Prostate gland (tissue), 2 donors: ENCODE results near the gene KLF13. TPM values are rescaled to one million over a fixed set of nuclear protein-coding genes. Genes with fewer than 3 reads are reported as not detected.

Experiments
- DNase-seq: peaks from one replicate; pipeline ENCODE4 v3.0.0-alpha.2; 2019; ENCODE audit warnings: low spot score
- H3K27ac ChIP-seq, 2 donors: fragments of 200-600 bp; sonication (generic); 2 replicates each; pipeline ENCODE4 v1.5.1; 2017 to 2019
- H3K27me3 ChIP-seq: fragments of 200-600 bp; sonication (generic); replicated peaks from 2 replicates; pipeline ENCODE4 v1.5.1; 2019; ENCODE audit not compliant: insufficient read depth
- H3K36me3 ChIP-seq, 2 donors: fragments of 200-600 bp; sonication (generic); 1 replicate in 1 of 2; 2 replicates in 1 of 2; pipeline versions ENCODE4 v1.5.1 to v1.8.1; 2017 to 2019
- H3K4me1 ChIP-seq: fragments of 200-600 bp; sonication (generic); replicated peaks from 2 replicates; pipeline ENCODE4 v1.5.1; 2019
- H3K4me3 ChIP-seq, 2 donors: fragments of 200-600 bp; sonication (generic); 2 replicates each; pipeline ENCODE4 v1.5.1; 2017 to 2019
- H3K9me3 ChIP-seq: fragments of 200-600 bp; sonication (generic); 2 replicates; pipeline ENCODE4 v1.5.1; 2017
- POLR2A ChIP-seq: fragments of 450-650 bp; IDR thresholded peaks from one replicate; pipeline ENCODE4 v1.6.1; 2016; ENCODE audit warnings: antibody characterized with exemption, mild to moderate bottlenecking
- POLR2AphosphoS5 ChIP-seq: sonication (generic); formaldehyde crosslinking; IDR thresholded peaks from one replicate; pipeline ENCODE4 v1.6.1; 2017; ENCODE audit warnings: antibody characterized with exemption
- WGBS: methylation state at CpG from one replicate; pipeline ENCODE4 v1.1.5; 2018; 5-methylcytosine and 5-hydroxymethylcytosine counted together
- intact Hi-C: fragments of 100-400 bp; cut with DNase I; formaldehyde crosslinking; loops from one replicate; pipeline ENCODE4 v1.14.2; 2022
- total RNA-seq, 2 donors: library from RNA; depleted of rRNA; stranded (reverse); fragments of >200 nt; gene quantifications; one replicate each; pipeline ENCODE4 v1.1.0, GENCODE V29; 2016
- TF ChIP-seq, protein P1 (sequence below), 4 experiments: fragments of 200-600 bp in 2 of 4; fragments of 450-650 bp in 2 of 4; sonication (generic) in 2 of 4; IDR thresholded peaks; 1 replicate in 3 of 4; 2 replicates in 1 of 4; pipeline ENCODE4 v1.5.1; 2016 to 2019; ENCODE audit warnings: antibody characterized with exemption in 4 of 4, mild to moderate bottlenecking in 2 of 4, moderate library complexity in 2 of 4

Gene KLF13
- total RNA-seq, 2 donors from 2014 or later, result 16.6 to 56.5 TPM

DNA sequence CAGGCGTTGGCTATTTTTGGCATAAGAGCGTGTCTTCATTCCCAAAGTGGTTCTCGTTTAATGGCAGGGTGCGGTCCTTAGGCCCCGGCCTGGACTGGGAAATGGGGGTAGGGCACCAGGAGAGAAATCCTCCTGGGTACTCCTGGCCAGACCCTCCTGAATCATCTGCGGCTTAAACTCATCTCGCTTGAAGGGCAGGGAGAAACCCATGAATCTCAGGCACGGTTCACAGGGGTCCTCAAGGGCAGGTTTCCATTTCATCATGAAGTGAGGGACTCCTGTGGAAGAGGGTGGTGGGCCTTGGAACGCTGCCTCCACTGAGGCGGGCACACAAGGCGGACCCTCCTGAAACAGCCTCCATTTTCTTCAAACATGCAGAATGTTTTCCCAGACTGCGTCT lies 48.4 kb downstream of the KLF13 start:
- Histone ChIP-seq H3K4me1 (no peaks in the 10 kb centered on the region), H3K27me3 (no peaks in the 10 kb centered on the region), H3K4me3 (no peak overlapping the region), H3K9me3 (no peaks in the 10 kb centered on the region), H3K27ac (no peak overlapping the region), H3K36me3 (no peaks in the 10 kb centered on the region)
- no peak for DNase-seq
- intact Hi-C loops, result no loop called here
- TF ChIP-seq, protein P1, sequence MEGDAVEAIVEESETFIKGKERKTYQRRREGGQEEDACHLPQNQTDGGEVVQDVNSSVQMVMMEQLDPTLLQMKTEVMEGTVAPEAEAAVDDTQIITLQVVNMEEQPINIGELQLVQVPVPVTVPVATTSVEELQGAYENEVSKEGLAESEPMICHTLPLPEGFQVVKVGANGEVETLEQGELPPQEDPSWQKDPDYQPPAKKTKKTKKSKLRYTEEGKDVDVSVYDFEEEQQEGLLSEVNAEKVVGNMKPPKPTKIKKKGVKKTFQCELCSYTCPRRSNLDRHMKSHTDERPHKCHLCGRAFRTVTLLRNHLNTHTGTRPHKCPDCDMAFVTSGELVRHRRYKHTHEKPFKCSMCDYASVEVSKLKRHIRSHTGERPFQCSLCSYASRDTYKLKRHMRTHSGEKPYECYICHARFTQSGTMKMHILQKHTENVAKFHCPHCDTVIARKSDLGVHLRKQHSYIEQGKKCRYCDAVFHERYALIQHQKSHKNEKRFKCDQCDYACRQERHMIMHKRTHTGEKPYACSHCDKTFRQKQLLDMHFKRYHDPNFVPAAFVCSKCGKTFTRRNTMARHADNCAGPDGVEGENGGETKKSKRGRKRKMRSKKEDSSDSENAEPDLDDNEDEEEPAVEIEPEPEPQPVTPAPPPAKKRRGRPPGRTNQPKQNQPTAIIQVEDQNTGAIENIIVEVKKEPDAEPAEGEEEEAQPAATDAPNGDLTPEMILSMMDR (IDR thresholded peaks at IDR 0.05), result no peak
- 88% methylated on average over 12 of the region's 12 CpGs for WGBS

GRCh38 chr15:31375772-31376171 lies 49.1 kb downstream of the KLF13 start:
- intact Hi-C loops, result no loop called here
- H3K36me3 ChIP-seq, result no peaks in the 10 kb centered on the region
- no peak for DNase-seq

DNA sequence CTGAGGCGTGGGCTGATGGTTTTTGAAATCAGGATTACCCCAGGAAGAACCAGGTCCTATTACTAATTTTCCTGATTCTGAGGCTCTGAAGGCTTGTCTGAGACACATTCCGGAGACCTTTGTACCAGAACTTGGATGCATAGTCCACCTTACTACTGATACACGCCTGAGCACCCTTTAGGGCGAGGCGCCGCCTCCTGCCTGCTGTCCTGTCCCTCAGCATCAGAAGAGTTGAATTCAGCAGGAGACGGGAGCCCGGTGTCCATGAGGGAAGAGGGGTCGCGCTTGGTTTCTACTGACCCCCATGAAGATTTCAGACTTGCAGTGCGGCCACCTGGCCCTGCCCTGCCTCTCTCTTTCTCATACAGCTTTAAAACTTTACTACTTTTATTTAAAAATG lies 49.9 kb downstream of the KLF13 start:
- WGBS, result 94% methylated on average over 11 of the region's 11 CpGs
- TF ChIP-seq POLR2AphosphoS5 (no peak), POLR2A (no peak)
- TF ChIP-seq, protein P1 (IDR thresholded peaks at IDR 0.05), result no peak
- no peaks in the 10 kb centered on the region for H3K27me3 ChIP-seq
- H3K27ac ChIP-seq, result no peak overlapping the region
- no peaks in the 10 kb centered on the region for H3K9me3 ChIP-seq
- no peaks in the 10 kb centered on the region for H3K36me3 ChIP-seq
- intact Hi-C loops, result no loop called here
- H3K4me1 ChIP-seq, result no peaks in the 10 kb centered on the region
- DNase-seq, result no peak
- H3K4me3 ChIP-seq, result no peak overlapping the region

More at GRCh38 chr15:31375772-31376171, 49.1 kb downstream of the KLF13 start:
- no peaks in the 10 kb centered on the region for H3K27me3 ChIP-seq
- 94% methylated on average over 8 of the region's 8 CpGs for WGBS
- H3K27ac ChIP-seq, result no peak overlapping the region
- H3K4me3 ChIP-seq, result no peak overlapping the region
- TF ChIP-seq POLR2A (no peak), POLR2AphosphoS5 (no peak)
- TF ChIP-seq, protein P1 (IDR thresholded peaks at IDR 0.05), result no peak
- no peaks in the 10 kb centered on the region for H3K9me3 ChIP-seq
- no peaks in the 10 kb centered on the region for H3K4me1 ChIP-seq

- no peaks in the 10 kb centered on the region for H3K9me3 ChIP-seq
- 77% methylated on average over 9 of the region's 9 CpGs for WGBS
- no peak for TF ChIP-seq POLR2AphosphoS5
- TF ChIP-seq, protein P1 (IDR thresholded peaks at IDR 0.05), result no peak
- no peak for TF ChIP-seq POLR2A
- H3K4me1 ChIP-seq, result no peaks in the 10 kb centered on the region
- no peaks in the 10 kb centered on the region for H3K27me3 ChIP-seq
- H3K27ac ChIP-seq, result no peak overlapping the region
- DNase-seq, result no peak
- intact Hi-C loops, result no loop called here
- H3K36me3 ChIP-seq, result no peaks in the 10 kb centered on the region
- H3K4me3 ChIP-seq, result no peak overlapping the region
Measured at GRCh38 chr15:31377030-31377429, 50.4 kb downstream of the KLF13 start.

- Histone ChIP-seq H3K27ac (peak overlapping the region in 1 of 2 donors; percentile 1), H3K36me3 (no peaks in the 10 kb centered on the region), H3K27me3 (no peaks in the 10 kb centered on the region), H3K9me3 (no peaks in the 10 kb centered on the region), H3K4me1 (no peaks in the 10 kb centered on the region), H3K4me3 (no peak overlapping the region)
- TF ChIP-seq POLR2A, result no peak
- TF ChIP-seq, protein P1 (IDR thresholded peaks at IDR 0.05), result no peak
- TF ChIP-seq POLR2AphosphoS5, result no peak
- DNase-seq, result no peak
- intact Hi-C loops, result no loop called here
- WGBS, result 87% methylated on average over 14 of the region's 14 CpGs
Measured at GRCh38 chr15:31378363-31378903, 51.8 kb downstream of the KLF13 start.
